22Rv1 (cell line): ENCODE data around the gene NUF2.

Source experiments
- ZFX ChIP-seq: fragments of 450-650 bp; IDR thresholded peaks from 2 replicates; pipeline ENCODE4 v1.6.1; 2017; ENCODE audit warnings: antibody characterized with exemption, borderline replicate concordance
- TF ChIP-seq, protein P1 (sequence below): fragments of 450-650 bp; IDR thresholded peaks from 2 replicates; pipeline ENCODE4 v1.5.1; 2017; ENCODE audit warnings: mild to moderate bottlenecking

GRCh38 chr1:163357378-163357777 is 35.6 kb downstream of the NUF2 start:
- TF ChIP-seq, protein P1, sequence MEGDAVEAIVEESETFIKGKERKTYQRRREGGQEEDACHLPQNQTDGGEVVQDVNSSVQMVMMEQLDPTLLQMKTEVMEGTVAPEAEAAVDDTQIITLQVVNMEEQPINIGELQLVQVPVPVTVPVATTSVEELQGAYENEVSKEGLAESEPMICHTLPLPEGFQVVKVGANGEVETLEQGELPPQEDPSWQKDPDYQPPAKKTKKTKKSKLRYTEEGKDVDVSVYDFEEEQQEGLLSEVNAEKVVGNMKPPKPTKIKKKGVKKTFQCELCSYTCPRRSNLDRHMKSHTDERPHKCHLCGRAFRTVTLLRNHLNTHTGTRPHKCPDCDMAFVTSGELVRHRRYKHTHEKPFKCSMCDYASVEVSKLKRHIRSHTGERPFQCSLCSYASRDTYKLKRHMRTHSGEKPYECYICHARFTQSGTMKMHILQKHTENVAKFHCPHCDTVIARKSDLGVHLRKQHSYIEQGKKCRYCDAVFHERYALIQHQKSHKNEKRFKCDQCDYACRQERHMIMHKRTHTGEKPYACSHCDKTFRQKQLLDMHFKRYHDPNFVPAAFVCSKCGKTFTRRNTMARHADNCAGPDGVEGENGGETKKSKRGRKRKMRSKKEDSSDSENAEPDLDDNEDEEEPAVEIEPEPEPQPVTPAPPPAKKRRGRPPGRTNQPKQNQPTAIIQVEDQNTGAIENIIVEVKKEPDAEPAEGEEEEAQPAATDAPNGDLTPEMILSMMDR: no peak
- TF ChIP-seq ZFX: no peak
